ENCODE results near the gene HEBP1.

The HEBP1 gene

DNA sequence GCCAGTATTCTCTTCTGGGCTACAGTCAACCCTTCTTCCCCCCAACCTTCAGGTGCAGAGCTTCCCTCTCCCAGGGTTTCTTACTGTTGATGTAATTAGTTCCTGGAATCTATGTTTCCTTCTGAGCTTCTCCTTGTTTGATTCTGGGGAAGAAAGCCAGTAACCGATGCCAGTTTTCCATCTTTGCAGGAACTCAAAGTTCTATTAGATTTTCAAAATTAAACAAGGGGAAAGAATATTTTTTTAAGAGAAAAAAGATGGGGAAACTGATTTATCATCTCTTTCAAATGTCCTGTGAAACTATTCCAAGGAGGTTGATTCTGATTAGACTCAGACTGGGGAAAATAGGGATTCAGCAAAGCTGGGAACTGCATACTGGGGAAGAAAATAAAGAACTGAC lies 26.2 kb upstream of the HEBP1 start:
- H3K27ac ChIP-seq = no peak overlapping the region
- DNase-seq (ENCODE audit: low read depth, low spot score) = no peak

DNA sequence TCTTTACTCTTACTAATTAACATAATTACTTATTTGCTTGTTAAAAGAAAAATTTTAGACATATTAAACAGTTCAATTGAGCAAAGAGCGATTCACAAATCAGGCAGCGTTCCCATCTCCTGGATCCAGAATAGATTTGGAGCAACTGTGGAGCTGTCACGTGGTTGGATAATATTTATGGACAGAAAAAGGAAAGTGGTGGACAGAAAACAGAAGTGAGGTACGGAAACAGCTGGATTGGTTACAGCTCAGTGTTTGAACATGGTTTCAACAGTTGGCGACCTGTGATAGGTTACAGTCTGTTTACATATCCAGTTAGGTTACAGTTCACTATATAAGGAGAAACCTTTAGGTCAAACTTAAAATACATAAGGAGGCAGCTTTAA lies 24.5 kb upstream of the HEBP1 start:
- no peak for DNase-seq (ENCODE audit: low read depth, low spot score)
- H3K27ac ChIP-seq = no peak overlapping the region

DNA sequence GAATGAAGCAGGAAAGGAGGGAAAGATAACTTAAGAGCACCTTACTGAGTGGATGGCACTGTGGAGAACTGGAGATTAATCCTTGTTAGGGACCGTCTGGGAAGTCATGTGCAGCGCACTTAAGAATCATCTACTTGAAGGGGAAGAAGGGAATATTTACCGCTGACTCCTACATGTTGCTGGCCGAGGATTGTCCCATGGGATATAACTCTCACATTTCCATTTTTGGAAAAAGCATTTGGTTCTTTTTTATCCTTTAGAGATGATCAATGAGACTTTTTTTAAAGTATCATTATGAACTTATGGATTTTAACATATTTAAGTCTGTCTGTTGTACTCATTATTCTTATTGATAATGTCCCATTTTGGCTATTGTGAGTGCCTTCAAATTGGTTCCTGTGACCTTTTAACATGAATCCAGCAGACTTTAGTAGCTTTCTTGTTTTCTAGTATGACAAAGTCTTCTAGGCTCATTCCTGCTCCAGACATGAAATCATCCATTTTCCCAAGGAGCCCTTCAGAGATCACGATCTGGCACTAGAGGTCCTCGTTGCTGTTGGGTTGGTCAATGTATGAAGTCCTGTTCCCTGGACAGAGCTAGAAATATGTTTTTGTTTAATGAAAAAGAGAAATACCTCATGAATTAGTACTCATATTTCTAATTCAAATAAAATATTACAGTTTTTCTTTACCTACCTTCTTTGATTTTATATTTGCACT lies 23.9 kb upstream of the HEBP1 start:
- no peak for DNase-seq (ENCODE audit: low read depth, low spot score)

DNA sequence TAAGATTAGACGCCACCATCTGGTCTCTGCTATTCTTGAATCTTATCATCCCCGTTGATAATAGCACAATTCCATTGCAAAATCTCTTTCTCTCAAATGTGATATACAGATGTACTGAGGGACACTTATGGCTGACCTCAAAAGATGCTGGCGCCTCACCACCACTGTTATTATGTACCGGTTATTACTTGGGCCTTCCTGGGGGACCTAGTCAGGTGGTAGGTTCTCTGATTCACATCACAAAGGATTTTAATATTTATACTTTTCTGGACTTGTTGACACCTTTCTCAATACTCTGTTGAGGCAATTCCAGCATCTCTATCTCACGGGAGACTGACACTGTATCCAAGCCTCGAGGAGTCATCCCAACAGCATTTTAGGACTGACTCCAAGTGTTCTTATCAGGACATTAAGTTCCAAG lies 22.8 kb upstream of the HEBP1 start:
- no peak for DNase-seq (ENCODE audit: low read depth, low spot score)
- H3K27ac ChIP-seq = no peak overlapping the region

More for the DNA sequence above, 23.9 kb upstream of the HEBP1 start:
- no peak overlapping the region for H3K27ac ChIP-seq

DNA sequence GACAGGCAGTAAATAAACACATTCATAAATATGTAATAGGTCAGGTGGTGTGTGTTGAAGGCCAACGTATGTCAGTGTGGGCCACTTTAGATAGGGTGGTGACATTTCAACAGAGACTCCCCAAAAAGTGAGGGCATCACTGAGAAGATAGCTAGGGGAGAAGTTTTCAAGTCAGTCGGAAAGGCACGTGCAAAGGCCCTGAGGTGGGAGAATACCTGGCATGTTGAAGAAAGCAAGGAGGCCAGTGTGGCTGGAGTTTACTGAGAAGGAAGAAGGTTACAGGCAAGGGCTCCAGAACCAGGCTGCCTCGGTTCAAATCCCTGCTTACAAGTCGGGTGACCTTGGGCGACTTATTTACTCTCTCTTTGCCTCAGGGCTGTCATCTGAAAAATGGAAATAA lies 11.0 kb upstream of the HEBP1 start:
- H3K27ac ChIP-seq = no peak overlapping the region
- DNase-seq (ENCODE audit: low read depth, low spot score) = no peak

DNA sequence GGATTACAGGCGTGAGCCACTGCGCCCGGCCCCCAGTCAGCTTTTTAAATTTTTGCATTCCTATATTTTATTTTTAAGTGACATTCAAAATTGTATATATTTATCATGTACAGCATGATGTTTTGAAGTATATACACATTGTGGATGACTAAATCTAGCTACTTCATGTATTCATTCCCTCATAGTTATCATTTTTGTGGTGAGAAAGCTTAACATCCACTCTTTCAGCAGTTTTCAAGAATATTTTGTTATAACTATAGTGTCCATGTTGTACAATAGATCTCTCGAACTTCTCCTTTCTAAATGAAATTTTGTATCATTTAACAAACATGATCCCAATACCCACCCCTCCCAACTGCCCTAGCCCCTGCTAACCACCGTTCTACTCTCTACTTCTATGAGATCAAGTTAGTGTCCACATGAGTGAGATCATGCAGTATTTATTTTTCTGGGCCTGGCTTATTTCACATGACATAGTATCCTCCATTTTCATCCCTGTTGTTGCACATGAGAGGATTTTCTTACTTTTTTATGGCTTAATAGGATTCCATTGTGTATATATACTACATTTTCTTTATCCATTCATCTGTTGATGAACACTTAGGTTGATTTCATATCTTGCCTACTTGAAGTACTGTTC lies 8.8 kb upstream of the HEBP1 start:
- no peak for DNase-seq (ENCODE audit: low read depth, low spot score)
- H3K27ac ChIP-seq = no peak overlapping the region

DNA sequence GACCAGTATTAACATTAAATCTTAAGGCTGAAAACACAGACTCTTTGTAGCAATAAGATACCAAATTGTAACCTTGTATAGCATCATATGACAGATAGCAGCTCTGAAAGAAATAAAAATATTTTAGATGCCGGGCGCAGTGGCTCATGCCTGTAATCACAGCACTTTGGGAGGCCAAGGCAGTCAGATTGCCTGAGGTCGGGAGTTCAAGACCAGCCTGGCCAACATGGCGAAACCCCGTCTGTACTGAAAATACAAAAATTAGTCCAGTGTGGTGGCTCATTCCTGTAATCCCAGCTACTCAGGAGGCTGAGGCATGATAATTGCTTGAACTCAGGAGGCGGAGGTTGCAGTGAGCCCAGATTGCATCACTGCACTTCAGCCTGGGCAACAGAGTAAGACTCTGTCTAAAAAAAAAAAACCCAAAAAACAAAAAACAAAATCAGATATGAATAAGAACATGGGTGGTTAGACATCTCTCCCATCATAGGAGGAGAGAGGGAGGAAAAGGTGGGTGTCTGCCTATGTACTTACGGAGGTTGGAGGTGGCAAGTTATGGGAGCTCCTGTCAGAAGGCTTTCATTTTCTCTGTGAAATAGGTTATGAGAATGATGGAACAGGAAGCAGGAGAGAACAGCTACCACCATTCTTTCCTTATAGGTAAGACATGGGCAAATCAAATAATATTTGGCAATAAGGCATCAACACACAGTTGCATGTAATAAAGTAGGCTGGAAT lies 7.6 kb upstream of the HEBP1 start:
- H3K27ac ChIP-seq = no peak overlapping the region
- no peak for DNase-seq (ENCODE audit: low read depth, low spot score)

DNA sequence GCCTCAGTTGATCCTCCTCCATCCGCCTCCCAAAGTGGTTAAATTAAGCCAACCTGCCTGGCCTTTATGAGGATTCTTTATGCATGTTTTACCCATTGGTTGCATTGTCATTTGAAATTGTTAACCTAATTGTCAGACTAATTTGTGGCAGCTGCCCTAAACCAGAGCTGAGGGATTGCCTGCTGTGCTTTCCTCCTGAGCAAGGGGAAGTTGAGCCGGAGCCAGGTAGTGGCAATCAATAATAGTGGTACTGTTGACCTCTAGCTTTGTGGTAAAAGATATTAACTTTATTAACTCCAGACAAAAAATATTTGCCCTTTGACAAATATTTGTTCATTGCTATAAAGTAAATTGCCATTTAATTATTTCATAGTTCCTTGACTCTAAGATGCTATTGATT lies 5.6 kb upstream of the HEBP1 start:
- DNase-seq (ENCODE audit: low read depth, low spot score) = no peak

DNA sequence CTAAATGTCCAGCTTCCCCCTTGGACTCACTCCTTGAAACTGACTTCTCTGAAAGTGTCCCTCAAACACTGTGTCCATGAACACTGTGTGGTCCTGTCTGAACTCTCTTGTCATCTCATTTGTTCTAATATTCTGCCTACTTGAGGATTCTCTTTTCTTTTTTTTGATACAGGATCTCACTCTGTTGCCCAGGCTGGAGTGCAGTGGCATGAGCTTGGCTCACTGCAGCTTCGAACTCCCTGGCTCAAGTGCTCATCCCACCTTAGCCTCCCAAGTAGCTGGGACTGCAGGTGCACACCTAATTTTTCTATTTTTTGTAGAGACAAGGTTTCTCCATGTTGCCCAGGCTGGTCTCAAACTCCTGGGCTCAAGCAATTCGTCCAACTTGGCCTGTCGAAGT lies 4.9 kb upstream of the HEBP1 start:
- DNase-seq (ENCODE audit: low read depth, low spot score) = no peak
- H3K27ac ChIP-seq = no peak overlapping the region

More for the DNA sequence above, 5.6 kb upstream of the HEBP1 start:
- H3K27ac ChIP-seq = no peak overlapping the region

DNA sequence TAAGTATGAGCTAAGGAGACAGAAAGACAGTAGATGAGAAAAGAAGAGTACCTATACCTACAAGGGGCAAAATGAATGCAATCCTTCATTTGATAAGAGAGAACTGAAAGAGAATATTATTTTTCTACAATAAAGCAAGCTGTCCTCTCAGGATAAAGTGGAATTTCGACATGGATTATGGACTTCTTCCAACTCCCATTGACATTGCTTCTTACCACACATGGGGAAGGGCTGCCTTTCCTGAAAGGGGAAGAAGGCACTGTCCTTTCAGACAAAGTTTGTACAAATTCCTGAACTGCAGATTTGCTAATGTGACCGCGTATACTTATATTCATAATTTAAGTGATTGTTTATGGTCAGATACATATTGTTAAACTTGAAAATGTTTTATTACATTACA lies 4.3 kb upstream of the HEBP1 start:
- no peak for DNase-seq (ENCODE audit: low read depth, low spot score)

DNA sequence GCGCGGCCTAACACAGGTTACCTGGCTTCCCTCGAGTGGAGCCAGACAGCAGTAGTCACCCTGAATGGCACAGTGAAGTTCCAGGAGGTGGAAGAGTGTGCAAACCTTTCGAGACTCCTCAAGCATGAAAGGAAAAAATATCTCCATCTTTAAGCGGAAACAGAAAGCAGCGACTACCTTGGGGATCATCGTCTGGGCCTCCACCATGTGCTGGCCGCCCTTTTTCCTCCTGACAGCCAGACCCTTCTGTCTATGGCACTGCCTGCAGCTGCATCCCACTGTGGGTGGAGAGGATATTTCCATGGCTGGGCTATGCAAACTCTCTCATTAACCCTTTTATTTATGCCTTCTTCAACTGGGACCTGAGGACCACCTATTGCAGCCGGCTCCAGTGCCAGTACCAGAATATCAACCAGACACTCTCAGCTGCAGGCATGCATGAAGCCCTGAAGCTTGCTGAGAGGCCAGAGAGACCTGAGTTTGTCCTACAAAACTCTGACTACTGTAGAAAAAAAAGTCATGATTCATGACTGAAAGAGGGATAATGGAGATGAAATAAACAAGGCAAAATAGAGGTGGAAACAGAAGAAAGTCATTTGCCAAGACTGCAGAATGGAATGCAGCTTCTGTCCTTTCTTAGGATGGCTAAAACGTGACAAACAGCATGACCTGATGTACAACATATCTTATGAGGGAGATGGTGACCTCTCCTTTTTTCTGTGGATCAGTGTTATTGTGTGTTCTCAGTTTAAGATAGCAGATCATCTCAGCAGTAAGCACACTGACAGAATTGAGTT lies 2.4 kb upstream of the HEBP1 start:
- no peak overlapping the region for H3K27ac ChIP-seq
- DNase-seq (ENCODE audit: low read depth, low spot score) = no peak

More for the DNA sequence above, 4.3 kb upstream of the HEBP1 start:
- H3K27ac ChIP-seq = no peak overlapping the region

DNA sequence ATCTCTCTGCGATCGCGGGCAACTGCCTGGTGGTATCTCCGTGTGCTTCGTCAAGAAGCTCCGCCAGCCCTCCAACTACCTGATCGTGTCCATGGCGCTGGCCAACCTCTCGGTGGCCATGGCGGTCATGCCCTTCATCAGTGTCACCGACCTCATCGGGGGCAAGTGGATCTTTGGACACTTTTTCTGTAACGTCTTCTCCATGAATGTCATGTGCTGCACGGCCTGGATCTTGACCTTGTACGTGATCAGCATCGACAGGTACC lies 1.6 kb upstream of the HEBP1 start:
- no peak for DNase-seq (ENCODE audit: low read depth, low spot score)
- peak overlapping the region; percentile 79 for H3K27ac ChIP-seq

DNA sequence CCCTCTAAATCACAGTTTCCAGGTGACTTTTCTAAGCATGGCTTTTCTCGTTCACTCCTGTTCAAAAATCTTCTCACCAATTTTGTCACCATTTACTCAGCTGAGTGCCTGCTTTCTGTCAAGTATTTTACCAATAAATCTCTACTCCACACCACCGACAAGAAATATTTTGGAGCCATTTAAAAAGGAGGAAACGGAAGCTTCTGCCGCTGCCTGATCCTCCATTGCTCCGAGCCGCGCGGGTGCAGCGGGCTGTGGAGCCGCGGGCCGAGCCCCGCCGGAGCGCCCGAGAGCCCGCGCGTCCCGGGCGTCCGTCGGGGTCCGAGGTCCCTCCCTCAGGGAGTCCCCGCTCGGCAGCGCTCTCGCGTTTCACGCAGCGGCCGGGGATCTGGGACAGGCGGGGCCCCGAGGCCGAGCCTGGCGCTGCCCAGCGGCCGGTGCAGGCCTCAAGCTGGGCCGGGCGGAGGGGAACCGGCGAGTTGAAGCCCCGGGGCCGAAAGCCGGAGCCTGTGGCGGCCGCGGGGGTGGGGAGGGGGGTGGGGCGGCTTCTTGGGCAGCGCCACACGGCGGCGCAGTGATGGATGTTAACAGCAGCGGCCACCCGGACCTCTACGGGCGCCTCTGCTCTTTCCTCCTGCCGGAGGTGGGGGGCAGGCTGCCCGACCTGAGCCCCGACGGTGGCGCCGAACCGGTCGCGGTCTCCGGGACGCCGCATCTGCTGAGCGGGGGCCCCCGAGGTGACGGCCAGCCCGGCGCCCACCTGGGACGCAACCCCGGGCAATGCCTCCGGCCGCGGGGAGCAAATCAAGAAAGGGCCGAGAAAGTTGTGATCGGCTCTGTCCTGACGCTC lies 1.1 kb upstream of the HEBP1 start:
- no peak for DNase-seq (ENCODE audit: low read depth, low spot score)
- peak overlapping the region; percentile 79 for H3K27ac ChIP-seq

DNA sequence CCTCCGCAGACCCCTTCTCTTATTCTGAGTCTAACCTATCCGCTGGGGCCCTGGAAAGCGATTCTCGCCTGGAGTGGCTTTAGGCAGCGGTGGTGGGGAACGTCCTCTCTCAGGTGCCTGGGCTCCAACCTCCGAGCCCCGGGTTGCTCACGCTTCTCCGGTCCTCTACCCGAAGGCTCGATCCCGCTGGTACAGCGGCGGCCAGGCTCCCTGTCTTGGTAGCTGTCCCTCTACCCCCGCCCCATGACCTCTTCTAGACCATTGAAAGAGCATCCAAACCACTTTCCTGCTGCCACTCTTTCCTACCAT lies 505 bp upstream of the HEBP1 start:
- no peak for DNase-seq (ENCODE audit: low read depth, low spot score)
- peak overlapping the region; percentile 79 for H3K27ac ChIP-seq

DNA sequence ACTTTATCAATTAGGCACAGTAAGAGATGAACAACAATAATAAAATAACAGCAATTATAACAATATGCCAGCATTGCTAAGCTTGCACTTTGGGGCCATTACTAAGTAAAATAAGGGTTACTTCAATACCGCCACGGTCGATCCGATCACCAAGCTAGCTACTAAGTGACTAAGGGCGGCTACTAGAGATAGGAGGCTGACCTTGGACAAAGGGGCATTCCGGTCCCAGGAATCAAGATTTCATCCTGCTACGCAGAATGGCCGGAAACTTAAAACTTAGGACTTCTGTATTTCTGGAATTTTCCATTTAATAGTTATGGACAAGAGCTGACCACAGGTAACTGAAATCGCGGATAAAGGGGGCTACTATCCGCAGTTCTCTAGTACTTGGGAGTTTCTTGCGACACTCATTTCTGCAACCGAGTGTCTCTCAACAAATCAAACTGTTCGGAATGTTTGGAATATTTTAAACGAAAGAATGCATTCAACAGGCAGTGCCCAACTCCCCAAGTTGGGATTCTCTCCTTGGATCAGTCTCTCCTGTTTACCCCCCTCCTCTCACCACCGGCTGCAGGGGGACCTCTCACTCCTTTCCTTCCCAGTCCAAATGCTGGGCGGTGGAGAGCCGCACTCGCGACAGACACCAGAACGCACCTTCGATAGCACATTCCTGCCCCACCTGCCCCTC lies 650 bp downstream of the HEBP1 start:
- DNase-seq (ENCODE audit: low read depth, low spot score) = no peak
- H3K27ac ChIP-seq = no peak overlapping the region

DNA sequence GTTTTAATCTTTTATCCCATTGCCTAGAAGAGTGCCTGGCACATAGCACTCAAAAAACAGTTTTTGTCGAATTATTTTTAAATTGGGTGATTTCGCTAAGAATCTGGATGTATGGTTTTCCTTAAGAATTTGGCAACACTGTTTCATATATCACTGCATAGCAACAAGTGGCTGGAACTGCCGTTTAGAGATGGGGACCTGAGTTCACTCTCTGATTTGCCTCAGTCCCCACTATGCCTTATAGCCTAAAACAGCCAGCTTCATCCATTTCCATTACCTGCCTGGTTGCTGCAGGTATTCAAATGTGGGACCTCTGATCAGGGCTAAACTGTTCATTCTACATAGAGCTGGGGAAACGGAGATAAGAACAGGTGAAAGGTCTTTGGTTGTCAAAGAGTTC lies 1.8 kb downstream of the HEBP1 start:
- DNase-seq (ENCODE audit: low read depth, low spot score) = no peak
- no peak overlapping the region for H3K27ac ChIP-seq

DNA sequence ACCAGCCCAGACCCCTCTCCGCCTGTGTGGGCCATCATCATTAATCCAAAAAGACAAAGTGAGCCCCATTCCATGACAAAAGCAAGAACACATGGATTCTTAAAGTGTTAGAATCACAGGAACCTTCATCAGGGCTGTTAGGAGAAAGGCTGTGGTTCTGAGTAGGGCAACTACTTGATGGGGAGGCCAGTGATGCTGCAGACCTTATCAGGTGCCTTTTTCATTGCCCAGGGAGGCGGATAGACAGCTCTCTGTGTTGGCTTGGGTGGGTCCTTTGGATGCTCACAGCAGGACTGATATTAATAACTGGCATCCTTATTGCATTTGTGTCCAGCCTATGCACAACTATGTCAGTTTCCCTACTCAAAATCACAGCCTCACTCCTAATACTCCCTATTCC lies 2.3 kb downstream of the HEBP1 start:
- no peak for DNase-seq (ENCODE audit: low read depth, low spot score)
- no peak overlapping the region for H3K27ac ChIP-seq

DNA sequence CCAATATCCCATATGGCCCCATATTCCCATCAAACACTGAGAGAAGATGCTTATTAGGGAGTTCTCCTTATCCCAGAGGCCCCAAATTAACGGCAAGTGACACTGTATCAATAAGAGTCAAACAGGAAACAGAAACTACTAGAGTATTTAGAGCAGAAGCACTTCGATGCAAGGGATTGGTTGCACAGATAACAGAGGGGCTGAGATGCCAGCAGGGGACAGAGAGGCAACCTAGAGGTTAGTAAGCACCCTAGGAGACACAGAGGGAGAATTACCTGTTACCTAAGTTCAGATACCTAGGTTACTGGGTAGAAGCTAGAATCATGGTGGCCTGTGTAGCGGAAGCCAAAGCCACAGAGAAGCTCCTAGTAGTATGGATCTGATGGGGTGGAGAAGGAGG lies 2.9 kb downstream of the HEBP1 start:
- no peak overlapping the region for H3K27ac ChIP-seq
- DNase-seq (ENCODE audit: low read depth, low spot score) = no peak

DNA sequence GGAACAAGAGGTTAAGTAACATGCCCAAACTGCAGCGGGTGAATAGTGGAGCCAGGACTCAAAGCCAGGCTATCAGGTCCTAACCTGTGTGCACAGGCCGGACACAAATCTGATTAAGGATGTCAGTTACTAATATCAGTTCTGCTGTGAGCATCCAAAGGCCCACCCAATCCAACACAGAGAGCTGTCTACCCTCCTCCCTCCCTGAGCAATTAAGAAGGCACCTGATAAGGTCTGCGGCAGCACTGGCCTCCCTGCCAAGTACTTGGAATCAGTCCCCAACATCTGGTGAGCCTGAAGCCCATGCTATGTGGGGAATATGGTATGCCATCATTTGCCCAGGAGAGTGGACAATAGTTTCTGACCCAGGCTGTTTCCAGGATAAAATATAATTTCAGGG lies 3.9 kb downstream of the HEBP1 start:
- DNase-seq (ENCODE audit: low read depth, low spot score) = no peak
- no peak overlapping the region for H3K27ac ChIP-seq

DNA sequence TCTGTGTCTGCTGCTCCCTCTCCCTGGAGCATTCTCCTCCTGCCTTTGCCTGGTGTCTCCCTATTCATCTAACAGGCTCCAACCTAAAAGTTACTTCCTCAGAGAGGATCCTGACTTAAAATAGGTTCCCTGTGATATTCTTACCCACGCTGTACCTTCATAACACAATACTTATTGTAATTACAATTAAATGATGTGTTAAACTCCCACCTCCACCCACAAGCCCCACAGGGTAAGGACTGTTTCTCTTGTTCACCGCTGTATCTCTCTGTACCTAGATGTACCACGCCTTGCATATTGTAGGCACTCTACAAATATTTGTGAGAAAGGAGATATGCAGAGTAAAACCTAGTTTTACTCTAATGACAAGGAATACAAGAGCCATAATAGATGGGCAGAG lies 5.0 kb downstream of the HEBP1 start:
- H3K27ac ChIP-seq = no peak overlapping the region
- DNase-seq (ENCODE audit: low read depth, low spot score) = no peak

Measured in epithelial cell of prostate (primary cell).